Ovary (tissue), 3 donors: ENCODE data around the gene PPTC7.
"Not testable (repeated sequence)": the region's sequence is repeated elsewhere in the genome, so short reads cannot be mapped to it uniquely, and the experiment has no call there.

ENCODE experiments used
- EP300 ChIP-seq: sonication (generic); formaldehyde crosslinking; IDR thresholded peaks from one replicate; pipeline ENCODE4 v1.6.1; 2017; ENCODE audit warnings: antibody characterized with exemption
- POLR2A ChIP-seq: fragments of 450-650 bp; IDR thresholded peaks from one replicate; pipeline ENCODE4 v1.6.1; 2017; ENCODE audit warnings: antibody characterized with exemption, mild to moderate bottlenecking, moderate library complexity
- TF ChIP-seq, protein P1 (sequence below), 3 donors: fragments of 450-650 bp in 2 of 3; fragments of 200-600 bp in 1 of 3; IDR thresholded peaks; one replicate each; pipeline versions ENCODE4 v1.5.1 to v1.8.0; 2016 to 2022; ENCODE audit warnings: antibody characterized with exemption in 3 of 3, mild to moderate bottlenecking in 1 of 3
- donor health status: DM: no; HTN: no; CAD: no.

DNA sequence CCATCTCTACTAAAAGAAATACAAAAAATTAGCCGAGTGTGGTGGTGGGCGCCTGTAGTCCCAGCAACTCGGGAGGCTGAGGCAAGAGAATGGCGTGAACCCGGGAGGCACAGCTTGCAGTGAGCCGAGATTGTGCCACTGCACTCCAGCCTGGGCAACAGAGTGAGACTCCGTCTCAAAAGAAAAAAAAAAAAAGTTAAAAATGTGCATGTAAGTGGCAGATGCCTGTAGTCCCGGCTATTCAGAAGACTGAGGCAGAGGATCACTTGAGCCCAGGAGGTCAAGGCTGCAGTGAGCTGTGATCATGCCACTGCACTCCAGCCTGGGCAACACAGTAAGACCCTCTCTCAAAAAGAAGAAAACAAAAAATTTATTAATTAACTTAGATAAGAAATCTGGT, 65.1 kb downstream of the PPTC7 start:
- TF ChIP-seq, protein P1, sequence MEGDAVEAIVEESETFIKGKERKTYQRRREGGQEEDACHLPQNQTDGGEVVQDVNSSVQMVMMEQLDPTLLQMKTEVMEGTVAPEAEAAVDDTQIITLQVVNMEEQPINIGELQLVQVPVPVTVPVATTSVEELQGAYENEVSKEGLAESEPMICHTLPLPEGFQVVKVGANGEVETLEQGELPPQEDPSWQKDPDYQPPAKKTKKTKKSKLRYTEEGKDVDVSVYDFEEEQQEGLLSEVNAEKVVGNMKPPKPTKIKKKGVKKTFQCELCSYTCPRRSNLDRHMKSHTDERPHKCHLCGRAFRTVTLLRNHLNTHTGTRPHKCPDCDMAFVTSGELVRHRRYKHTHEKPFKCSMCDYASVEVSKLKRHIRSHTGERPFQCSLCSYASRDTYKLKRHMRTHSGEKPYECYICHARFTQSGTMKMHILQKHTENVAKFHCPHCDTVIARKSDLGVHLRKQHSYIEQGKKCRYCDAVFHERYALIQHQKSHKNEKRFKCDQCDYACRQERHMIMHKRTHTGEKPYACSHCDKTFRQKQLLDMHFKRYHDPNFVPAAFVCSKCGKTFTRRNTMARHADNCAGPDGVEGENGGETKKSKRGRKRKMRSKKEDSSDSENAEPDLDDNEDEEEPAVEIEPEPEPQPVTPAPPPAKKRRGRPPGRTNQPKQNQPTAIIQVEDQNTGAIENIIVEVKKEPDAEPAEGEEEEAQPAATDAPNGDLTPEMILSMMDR (IDR thresholded peaks at IDR 0.05), result not testable (repeated sequence)
- not testable (repeated sequence) for TF ChIP-seq POLR2A, EP300
